ENCODE data around the gene MACROD2.

DNA sequence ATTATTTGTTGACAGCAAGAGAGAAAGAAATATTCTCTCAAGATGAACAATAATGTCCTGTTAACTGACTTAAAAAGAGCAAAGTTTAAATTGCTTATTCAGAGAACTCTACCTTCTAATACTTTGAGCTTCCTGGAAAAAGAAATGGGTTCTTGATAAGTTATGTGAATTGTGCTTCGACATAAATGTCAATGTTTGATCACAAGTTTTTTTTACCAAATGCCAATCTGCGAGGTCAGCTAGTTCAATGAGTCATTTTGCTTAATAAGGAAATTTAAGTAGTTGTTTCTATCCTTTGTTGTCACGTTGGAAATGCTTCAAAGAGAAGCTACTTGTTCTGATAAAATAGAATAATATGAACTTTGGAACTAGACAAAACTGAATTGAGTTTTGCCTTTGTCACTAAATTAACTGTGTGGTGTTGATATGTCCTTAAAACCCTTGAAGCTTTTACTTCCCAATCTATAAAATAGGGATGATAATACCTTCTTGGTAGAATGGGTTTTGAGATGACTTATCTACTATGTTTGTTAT is 984.2 kb downstream of the MACROD2 start:
- TF ChIP-seq, protein P1, sequence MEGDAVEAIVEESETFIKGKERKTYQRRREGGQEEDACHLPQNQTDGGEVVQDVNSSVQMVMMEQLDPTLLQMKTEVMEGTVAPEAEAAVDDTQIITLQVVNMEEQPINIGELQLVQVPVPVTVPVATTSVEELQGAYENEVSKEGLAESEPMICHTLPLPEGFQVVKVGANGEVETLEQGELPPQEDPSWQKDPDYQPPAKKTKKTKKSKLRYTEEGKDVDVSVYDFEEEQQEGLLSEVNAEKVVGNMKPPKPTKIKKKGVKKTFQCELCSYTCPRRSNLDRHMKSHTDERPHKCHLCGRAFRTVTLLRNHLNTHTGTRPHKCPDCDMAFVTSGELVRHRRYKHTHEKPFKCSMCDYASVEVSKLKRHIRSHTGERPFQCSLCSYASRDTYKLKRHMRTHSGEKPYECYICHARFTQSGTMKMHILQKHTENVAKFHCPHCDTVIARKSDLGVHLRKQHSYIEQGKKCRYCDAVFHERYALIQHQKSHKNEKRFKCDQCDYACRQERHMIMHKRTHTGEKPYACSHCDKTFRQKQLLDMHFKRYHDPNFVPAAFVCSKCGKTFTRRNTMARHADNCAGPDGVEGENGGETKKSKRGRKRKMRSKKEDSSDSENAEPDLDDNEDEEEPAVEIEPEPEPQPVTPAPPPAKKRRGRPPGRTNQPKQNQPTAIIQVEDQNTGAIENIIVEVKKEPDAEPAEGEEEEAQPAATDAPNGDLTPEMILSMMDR (IDR thresholded peaks at IDR 0.05): no peak
- no peak for TF ChIP-seq POLR2A (IDR thresholded peaks at IDR 0.05)
